HG02840 (cell line): ENCODE results near the gene HARS1.
"Not testable (repeated sequence)": the region's sequence is repeated elsewhere in the genome, so short reads cannot be mapped to it uniquely, and the experiment has no call there.

Source experiments
- ATAC-seq: cut with Tn5 transposase; IDR thresholded peaks from one replicate; pipeline ENCODE4 v1.9.1; 2021; ENCODE audit warnings: mild to moderate bottlenecking, moderate library complexity, moderate number of reproducible peaks; ENCODE audit not compliant: unreplicated experiment, low FRiP score

Gene HARS1

DNA sequence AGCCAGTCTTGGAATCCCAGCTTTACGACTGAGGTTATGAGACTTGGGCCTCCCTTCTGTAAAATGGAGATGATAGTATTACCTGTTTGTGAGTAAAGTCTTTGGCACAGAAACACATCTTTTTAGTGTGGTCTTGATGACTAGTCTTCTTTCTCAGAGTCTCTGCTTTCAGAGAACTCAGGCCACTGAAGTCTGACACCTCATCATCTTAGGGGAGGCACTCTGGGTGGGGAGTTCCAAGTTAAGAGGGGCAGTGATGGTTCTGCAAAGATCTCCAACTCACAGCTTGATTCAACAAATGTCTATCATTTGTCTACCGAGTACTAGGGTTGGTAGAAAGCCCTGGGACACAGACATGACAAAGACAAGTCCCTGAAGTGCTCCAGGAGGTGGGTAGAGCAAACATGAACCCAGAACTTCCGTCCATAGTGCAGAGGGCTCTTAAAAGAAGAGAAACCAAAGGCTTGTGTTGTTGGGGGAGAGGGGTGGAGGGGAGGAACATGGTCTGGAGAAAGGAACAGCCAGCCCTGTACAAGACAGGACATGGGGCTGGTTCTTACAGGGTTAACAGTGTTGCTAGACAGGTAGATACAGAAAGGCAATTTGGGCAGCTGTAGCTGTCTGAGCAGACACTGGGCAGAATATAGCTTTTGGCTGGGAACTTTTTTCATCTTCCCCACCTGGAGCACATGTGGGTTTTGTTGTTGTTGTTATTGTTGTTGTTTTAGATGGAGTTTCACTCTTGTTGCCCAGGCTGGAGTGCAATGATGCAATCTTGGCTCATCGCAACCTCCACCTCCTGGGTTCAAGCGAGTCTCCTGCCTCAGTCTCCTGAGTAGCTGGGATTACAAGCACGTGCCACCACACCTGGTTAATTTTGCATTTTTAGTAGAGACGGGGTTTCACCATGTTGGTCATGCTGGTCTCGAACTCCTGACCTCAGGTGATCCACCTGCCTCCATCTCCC lies 55.6 kb downstream of the HARS1 start:
- no peak for ATAC-seq

DNA sequence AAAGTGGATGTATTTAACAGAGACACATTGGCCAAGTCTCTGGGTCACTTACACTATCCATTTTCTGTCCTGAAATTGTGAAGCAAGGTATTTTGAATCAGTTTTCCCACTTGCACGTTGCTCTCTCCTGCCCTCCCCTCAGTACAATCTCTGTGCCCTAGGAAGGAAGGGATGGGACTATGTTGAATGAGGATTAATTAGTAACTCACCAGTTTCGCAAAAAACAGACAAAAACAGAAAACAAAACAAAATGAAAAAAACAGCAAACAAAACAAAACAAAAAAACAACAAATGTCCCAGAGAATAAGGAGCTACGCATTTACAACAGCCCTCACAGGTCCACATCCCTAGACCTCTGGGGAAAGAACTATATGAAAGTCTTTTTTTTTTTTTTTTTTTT lies 57.1 kb downstream of the HARS1 start:
- ATAC-seq = no peak

- ATAC-seq = no peak
Observed at GRCh38 chr5:140633501-140633900, 57.7 kb downstream of the HARS1 start.

DNA sequence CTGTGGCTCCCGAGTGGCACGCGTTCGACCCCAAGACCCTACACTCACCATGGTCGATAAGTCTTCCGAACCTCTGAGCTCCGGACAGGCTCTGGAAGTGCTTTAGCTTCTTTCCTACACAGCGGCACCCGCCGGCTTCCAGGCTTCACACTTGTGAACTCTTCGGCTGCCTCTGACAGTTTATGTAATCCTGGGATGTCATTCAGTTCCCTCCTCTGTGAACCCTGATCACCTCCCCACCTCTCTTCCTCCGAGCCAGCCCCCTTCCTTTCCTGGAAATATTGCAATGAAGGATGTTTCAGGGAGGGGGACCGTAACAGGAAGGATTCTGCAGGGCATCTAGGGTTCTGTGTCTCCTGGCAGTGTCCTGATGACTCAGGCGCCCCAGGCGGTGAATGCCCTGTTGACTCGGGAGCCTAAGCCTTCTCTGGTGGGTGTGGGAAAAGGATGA lies 58.1 kb downstream of the HARS1 start, which contains the start of gene CD14:
TSS of gene CD14 (minus strand) at position 155 of the 451 bp plus-strand sequence. CDS start at position 51, 104 bp downstream.
- ATAC-seq = no peak

- ATAC-seq = peak; percentile 60
Observed at GRCh38 chr5:140632366-140633020, 58.7 kb downstream of the HARS1 start.

DNA sequence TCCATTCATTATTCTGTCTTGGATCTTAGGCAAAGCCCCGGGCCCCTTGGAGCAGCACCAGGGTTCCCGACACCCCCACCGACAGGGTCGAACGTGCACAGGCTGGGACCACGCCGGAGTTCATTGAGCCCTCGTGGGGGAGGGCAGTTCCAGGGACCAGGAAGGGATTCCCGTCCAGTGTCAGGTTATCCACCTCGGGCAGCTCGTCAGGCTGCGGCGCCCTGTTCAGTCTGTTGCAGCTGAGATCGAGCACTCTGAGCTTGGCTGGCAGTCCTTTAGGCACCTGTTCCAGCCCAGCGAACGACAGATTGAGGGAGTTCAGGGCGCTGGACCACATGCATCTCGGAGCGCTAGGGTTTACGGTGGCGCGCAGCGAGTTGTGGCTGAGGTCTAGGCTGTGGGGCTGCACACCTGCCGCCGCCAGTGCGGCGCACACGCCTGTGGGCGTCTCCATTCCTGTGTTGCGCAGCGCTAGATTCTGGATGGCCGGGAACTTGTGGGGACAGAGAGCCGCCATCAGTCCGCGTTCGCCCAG lies 59.3 kb downstream of the HARS1 start:
- ATAC-seq = peak; percentile 49

GRCh38 chr5:140631036-140631417 lies 60.1 kb downstream of the HARS1 start:
- ATAC-seq = no peak

DNA sequence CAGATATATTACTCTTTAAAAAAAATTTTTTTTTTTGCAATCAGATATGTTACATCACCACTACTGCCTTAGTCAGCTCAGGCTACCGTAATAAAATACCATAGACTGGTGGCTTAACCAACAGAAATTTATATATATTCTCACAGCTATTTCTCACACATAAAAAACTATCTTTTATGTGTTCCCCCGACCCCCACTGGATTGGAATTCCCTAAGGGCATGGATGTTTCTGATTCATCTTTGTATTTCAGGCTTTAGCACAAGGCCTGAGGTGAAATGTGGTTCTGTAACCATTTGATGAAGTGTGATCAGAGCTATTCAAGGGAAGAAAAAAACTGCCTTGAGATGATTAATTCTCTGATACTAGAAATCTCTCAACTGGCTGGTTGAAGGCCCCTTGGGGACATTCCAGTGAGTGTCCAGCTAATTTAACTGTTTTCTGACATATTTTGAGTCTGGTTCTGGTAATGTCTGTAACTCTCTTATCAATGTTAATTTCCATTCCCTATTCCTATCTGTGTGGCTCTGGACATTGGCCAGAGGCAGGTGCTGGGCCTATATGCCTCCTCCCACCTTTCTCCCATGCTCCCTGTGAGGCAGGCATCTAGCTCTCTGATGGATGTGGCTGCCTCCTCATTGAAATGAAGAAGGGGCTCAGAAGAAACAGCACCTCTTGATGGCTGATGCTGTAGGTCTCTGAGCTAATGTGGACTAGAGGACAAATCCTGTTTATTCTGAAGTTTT lies 60.7 kb downstream of the HARS1 start:
- no peak for ATAC-seq

DNA sequence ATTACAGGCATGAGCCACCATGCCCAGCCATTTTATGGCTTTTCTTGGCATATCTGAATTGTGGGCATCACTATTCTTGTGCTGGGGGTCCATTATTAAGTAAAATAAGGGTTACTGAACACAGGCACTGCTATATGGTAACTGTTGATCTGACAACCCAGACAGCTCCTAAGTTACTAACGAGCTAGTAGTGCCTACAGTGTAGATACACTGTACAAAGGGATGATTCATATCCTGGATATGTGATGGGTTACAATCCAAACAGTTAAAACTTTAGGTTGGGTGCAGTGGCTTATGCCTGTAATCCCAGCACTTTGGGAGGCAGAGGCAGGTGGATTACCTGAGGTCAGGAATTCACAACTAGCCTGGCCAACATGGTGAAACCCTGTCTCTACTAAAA lies 62.5 kb downstream of the HARS1 start:
- ATAC-seq = no peak

DNA sequence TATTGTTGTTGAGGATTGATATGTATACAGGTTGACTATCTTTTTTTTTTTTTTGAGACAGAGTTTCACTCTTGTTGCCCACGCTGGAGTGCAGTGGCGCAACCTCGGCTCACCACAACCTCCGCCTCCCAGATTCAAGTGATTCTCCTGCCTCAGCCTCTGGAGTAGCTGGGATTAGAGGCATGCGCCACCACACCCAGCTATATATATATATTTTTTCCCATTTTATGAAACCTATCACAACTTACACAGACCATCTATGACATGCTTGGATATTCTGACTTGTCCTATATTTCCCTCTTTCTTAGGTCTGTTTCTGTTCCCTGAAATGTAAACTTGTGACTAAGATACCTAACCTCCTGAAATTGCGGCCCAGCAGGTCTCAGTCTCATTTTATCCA lies 63.2 kb downstream of the HARS1 start:
- ATAC-seq = no peak

DNA sequence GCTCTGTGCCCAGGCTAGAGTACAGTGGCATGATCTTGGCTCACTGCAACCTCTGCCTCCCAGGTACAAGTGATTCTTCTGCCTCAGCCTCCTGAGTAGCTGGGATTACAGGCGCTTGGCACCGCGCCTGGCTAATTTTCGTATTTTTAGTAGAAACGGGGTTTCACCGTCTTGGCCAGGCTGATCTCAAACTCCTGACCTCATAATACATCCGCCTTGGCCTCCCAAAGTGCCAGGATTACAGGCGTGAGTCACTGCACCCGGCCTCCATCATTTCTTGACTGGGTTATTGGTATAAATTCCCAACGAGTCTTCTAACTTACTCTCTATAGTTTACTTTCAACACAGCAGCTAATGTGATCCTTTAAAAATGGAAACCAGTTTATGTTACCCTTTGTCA lies 66.3 kb downstream of the HARS1 start:
- ATAC-seq = not testable (repeated sequence)
